GM19463 (cell line): ENCODE results near the gene SOX12.

ENCODE experiments used
- ATAC-seq: cut with Tn5 transposase; IDR thresholded peaks from one replicate; pipeline ENCODE4 v1.9.1; 2021; ENCODE audit warnings: mild to moderate bottlenecking, moderate library complexity; ENCODE audit not compliant: unreplicated experiment

Gene SOX12

DNA sequence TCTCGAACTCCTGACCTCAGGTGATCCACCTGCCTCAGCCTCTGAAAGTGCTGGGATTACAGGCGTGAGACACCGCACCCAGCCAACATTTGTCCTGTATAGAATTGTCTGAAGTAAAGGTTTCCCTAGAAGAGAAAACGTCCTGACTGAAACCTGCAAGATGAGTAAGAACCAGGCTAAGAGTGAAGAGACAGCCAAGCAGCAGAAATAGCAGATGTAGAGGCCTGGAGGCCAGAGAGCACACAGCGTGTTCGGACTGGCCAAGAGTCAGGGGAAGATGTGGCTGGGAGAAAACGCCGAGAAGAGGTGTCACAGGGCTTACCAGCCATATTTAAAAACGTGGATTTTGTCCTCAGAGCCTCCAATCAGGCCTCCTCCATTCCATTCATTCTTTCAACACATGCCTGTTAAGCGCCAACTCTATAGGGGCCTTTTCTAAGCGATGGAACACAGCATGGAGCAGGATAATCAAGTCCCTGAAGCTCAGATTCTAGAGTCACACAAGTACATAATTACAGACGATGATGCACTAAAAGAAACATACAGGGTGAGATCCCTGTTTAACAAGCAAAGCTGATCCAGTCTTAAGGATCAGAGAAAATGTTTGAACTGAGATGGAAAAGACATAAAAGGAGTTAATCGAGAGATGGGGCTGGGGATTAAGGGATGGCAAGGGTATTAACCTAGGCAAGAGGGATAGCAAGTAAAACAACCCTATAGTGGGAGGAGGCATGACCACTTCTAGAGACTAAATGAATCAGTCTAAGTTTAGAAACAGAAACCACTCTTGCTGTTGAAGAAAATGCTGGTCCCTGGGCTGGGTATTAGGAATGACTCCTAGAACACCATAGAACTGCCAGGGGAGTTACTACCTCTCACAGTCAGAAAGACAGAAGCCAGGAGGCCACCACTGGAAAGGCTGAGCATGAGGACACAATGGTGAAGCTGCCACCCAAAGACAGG, 23.2 kb upstream of the SOX12 start:
- ATAC-seq: no peak

DNA sequence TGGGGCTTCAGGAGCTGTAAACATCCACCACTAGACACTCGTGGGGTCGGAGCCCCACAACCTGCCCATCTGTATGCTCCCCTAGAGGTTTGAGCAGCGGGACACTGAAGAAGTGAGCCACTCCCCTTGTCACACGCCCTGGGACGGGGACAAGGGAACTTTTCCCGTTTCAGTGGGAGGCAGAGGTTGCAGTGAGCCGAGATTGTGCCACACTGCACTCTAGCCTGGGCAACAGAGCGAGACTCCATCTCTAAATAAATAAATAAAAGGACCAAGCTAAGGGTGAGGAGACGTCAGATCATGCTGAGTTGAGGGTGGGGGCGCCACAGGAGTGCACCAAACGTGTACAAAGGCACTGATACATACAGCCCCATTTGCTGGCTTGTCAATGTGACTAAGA, 19.6 kb upstream of the SOX12 start:
- ATAC-seq: no peak

DNA sequence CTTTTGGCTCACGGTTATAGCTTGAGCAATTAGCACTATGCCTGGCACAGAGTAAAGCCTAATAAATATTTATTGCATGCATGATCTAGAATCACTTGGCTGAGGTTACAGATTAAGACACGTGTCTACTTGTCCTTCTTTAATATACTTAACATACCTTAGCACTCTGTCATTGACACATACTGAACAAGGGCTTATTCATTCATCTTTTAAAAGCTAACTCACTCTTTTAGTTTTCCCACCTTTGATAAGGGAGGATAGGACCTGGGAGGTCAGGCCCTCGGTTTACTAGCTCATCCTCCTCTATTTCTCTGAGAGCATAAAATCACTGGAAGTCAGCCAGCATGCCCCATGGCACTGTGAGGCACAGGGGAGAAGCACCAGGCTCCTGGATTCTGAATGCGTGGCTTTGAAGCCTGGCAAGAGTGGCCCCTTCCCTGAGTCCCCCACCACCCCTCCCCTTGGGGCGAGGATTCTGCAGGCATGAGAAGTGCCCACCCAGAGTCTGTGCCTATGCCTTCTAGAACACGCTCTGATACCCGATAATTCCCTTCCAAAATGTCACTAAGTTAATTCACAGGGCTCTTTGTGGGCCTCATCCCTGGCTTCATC, 16.8 kb upstream of the SOX12 start:
- ATAC-seq: no peak

DNA sequence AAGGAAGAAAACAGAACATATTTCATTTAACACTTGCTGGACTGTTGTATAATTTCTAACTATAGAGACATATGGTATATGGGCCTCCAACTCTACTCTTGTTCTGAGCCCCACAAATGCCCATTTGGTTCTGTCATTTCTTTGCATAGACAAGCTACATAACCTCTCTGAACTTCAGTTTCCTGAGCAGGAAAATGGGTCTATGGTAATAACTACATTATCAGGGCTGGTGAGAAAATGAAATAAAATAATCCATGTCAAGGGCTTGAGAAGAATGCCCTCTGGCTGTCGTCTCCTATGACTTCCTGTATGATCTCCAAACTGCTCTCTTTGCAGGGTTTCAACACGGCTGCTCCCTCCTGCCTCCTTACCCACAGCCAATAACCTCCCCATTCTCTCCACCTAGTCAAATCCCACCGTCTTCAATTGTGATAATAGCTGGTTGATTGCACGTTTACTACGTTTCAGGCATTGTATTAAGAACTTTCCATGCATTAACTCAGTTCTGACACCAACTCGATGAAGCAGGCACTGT, 16.0 kb upstream of the SOX12 start:
- no peak for ATAC-seq

DNA sequence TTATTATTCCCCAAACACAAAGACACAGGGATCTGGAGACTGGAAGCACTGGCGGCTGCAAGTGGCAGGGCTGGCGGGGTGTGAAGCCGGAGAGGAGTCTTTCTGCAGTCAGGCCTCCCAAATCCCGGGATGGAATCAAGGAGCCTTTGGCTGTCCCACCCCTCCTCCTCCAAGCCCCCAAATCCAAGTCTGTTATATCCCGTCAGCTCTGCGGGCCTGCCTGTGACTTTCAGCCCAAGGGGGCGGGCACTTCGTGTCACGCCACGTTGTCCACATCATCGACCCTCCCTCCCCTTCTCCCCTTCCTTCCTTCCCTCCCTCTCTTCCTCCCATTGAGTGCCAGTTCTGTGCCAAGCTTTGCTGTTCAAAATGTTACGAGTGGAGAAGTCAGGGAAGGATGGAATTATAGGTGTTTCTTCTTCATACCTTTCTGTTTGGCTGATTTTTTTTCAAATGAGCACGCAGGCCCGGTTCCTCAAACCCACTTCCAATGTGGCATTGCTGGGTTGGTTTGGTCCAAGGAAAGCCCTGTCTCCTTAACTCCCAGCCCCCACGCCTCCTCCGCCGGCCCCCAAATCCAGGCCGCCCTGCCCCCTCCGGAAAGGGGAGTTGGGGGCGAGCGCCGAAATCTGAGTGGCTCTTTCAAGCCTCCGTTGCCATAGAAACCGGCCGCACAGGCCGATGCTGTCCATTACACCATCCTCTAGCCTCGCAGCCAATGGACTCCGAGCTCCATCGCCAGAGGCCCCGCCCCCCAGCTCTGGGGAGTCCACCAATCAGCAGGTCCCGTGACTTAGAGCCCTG, 15.3 kb upstream of the SOX12 start:
- peak; percentile 99 for ATAC-seq

DNA sequence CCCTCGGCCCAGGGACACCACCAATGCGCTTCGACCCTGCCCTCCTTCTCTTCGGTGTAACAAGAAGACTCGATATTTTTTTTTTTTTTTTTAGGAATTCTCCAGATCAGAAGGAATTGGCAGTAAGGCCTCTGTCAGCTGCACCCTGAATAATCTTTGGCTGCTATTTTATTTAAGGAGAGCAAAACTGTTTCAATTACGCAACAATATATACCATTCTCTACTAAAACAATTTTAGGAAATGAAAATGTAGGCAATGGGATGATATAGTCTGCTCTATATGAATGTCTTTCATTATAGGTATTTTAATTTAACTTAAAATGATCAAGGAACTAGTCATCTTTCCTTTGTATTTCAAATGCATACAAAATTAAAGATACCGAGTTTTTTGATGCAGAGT, 14.7 kb upstream of the SOX12 start:
- ATAC-seq: no peak

DNA sequence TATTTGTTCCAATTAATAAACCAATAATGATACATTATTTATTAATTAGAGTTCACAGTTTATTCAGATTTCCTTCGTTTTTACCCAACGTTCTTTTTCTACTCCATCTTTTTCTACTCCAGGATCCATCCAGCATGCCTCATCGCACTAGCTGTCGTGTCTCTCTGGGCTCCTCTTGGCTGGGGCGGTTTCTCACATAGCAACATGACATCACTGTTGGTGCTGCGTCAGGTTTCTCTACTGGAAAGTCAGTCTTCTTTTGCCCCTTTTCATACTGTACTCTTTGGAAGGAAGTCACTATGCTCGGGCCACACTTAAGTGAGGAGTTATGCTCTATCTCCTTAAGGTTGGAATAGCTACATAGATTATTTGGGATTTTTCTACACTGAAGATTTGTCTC, 13.7 kb upstream of the SOX12 start:
- ATAC-seq: no peak

DNA sequence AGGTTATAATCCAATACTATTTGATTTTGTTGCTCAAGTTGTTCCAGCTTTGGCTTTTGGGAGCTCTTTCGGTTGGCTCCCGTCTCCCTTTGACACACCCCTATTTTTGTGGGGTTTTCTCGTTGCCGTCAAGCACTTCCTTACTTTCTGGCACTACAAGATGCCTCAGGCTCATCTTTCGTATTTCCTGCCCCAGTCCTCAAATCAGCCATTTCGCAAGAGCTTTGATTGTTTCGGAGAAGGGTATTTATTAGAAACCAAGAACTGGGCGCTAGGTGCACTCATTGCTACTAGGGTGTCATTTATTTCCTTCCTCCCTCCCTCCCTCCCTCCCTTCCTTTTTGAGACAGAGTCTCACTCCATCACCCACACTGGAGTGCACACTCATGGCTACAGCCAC, 13.3 kb upstream of the SOX12 start:
- no peak for ATAC-seq

DNA sequence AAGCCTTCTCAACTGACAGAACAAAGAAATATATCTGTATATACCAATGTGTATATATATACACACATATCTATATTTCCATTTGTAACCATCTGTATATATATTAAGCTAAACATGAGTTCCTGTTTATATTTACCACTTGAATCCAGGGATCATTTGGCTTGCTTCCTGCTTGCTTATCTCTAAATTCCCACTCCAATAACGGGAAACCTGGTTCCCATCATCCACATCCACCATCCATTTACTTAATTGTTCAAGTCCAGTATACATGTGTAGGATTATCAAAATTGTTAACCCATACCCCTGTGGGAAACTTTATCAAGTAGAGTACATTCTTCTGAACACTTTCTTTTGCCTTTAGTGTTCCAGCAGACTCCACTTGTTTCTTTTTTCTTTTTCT, 12.5 kb upstream of the SOX12 start:
- no peak for ATAC-seq

DNA sequence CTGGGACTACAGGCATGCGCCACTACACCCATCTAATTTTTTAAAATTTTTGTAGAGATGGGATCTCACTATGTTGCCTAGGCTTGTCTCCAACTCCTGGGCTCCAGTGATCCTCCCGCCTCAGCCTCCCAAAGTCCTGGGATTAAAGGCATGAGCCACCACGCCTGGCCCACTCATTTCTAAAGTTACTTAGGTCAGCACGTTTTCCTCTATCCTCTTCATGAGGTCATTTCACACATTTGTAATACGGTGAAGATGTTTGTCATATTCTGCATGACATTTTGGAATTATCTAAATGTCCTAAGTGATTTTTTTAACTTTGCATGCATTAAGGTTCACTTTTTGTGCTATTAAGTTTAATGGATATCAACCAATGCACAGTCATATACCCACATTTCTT, 11.9 kb upstream of the SOX12 start:
- ATAC-seq: no peak

DNA sequence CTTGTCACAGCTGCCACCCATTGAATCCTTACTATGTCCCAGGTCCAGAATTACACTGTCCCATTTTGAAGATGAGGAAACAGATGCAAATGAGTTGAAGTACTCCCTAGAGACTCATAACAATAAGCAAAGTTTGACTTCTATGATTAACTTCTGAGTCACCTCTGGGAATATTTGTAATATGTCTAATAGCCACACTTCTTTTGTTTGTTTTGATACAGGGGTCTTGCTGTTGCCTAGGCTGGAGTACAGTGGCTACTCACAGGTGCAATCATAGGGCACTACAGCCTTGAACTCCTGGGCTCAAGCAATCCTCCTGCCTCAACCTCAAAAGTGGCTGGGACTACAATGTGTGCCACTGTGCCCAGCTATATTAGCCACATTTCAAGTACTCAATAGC, 11.4 kb upstream of the SOX12 start:
- no peak for ATAC-seq

DNA sequence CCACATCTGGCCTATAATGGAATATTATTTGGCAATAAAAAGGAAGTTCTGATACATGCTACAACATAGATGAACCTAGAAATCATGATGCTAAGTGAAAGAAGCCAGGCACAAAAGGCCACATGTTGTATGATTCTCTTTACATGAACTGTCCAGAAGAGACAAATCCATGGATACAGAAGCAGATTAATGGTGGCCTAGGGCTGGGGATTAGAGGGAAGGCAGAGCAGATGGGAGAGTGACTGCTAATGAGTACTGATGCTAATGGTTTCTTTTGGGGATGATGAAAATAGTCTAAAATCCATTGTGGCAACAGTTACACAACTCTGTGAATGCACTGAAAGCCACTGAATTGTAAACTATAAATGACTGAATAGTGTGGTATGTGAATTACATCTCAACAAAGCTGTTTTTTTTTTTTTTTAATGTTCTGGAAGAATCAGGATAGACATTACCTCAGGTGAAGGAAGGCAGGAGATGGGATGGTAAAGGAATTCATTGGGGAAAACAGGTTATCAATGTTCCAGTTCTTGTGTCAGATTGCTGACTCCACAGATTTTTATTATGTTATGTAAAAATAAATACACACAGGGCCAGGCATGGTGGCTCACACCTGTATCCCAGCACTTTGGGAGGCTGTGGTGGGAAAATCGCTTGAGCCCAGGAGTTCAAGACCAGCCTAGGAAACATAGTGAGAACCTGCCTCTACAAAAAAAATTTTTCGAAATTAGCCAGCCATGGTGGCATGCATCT, 8.9 kb upstream of the SOX12 start:
- no peak for ATAC-seq

DNA sequence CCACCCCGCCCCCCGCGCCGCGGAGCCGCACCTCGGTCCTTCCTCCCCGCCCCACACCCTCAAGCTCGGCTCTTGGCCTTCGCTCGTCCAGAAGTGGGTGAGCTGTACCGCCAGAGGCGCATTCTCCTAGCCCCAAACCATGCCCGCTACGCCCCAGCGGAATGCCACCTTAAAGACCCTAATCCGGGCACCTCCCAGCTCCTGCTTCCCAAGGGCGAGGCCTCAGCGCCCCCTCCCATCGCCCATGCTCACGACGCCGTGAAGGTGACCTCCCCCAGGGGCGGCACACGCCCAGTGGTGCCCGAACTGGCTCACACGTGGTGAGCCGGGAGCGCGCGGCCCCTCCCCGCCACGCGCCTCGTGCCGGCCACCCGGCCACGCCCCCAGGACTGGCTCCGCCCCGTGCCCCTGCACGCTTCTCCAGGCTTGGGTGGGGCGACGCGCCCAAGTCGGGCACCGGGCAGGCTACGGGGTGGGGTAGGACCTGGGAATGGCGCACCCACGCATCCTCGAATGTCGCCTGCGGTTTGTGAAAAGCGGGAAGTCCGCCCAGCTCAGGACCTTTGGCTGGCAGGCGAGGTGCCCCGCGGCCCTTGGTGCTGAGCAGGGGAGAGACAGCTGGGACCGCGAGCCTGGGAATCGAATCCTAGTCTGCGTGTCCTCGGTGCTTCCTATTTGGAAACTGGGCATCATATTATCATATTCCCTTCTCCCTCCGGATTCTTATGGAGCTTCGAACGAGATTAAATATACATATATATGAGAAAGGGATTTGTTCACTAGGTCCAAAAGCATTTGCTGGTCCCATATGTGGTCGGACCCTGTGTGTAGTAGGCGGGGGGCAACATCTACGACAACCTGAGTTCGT, 941 bp upstream of the SOX12 start:
- peak; percentile 54 for ATAC-seq

DNA sequence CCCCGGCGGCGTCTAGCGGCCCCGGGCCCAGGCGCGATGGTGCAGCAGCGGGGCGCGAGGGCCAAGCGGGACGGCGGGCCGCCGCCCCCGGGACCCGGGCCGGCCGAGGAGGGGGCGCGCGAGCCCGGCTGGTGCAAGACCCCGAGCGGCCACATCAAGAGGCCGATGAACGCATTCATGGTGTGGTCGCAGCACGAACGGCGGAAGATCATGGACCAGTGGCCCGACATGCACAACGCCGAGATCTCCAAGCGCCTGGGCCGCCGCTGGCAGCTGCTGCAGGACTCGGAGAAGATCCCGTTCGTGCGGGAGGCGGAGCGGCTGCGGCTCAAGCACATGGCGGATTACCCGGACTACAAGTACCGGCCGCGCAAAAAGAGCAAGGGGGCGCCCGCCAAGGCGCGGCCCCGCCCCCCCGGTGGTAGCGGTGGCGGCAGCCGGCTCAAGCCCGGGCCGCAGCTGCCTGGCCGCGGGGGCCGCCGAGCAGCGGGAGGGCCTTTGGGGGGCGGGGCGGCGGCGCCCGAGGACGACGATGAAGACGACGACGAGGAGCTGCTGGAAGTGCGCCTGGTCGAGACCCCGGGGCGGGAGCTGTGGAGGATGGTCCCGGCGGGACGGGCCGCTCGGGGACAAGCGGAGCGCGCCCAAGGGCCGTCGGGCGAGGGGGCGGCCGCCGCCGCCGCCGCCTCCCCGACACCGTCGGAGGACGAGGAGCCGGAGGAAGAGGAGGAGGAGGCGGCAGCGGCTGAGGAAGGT, 715 bp downstream of the SOX12 start:
- ATAC-seq: peak; percentile 1

DNA sequence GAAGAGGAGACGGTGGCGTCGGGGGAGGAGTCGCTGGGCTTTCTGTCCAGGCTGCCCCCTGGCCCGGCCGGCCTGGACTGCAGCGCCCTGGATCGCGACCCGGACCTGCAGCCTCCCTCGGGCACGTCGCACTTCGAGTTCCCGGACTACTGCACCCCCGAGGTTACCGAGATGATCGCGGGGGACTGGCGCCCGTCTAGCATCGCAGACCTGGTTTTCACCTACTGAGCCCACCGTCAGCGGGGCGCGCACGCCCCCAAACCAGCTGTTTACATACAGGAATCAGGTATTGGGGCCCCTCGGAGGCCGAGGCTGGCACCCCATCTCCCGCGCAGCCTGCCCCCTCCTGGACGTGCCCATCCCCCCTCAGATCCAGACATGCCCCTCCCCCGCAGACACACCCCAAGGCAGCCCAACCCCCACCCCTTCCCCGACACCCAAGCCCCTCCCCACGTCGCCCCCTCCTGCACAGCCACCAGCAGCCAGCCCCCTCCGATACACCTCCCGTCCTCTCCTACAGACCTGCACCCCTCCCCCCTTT, 1.4 kb downstream of the SOX12 start:
- no peak for ATAC-seq

DNA sequence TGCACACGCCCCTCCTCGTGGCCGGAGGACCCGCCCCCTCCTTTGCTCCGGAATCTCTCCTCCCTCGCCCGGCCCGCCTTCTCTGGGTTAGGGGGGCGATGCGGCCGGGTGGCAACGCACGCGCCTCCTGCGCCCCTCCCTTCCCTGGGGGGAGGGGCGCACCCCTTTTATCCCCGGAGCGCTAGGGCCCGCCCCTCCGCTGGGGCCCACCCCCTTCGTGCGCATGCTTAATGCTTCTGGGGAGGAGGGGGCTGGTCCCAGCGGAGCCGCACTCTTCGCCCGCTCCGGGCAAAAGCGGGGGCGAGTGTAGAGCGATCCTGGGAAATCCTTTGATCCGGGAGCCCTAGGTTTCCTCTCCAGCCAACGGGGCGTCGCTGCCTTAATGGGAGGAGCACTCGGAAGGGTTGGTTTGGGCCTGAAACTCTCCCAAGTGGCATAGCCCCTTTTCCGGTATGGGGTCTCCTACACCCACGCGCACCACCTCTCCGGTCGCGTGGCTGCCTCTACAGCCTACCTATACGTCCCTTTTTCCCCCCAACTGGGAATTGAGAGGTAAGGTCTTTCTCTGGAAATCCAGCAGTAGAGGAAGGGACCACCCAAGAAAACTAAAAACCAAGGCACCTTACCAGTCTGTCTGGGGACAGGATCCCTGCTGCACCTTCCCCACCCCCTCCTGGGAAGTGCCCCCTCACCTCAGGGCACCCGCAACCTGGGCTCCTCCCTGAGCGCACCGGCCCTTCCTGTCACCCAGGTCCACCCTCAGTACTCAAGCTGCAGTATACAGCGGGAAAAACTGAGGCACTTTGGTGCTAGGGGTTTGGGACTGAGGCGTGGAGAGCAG, 2.1 kb downstream of the SOX12 start:
- ATAC-seq: no peak

DNA sequence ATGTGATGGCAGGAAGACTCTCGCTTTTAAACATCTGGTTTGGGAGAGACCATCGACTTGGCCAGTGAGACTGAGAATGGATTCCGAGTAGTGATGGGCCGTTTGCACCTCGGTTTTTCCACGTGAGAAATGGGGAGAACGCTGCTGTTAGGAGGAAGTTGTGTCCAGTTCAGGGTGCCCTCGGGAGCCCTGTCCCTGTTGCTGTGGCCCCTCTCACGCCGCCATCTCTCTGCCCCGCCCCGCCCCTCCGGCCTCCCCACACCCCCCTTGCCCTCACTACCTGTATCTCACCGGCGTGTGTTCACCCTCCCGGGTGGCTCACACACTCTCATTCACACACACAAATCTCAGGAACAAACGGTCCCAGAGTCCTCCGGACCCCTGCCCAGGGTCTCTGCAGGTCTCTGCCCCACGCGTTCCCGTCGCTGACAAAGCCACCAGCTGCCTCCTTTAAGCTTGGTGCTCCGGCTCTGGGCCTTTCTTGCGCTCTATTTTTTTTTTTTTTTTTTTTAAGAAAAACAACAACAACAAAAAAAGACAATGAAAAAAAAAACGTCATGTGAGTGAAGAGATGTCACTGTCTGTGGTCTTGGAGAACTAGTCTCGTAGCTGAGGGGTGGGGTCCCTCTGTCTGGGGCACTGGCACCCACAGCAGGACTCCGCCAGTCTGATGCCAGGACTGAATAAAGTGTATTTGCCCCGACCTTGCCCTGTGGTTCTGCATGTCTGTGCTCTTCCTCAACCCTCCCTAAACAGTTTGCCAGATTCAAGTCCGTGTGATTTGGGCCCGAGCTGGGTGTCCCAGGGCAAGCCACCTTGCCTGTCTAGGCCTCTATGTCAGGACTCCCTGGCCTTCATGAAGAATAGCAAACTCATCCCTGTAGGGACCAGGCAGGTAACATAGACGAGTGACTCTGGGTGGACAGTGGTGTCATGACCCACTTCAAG, 2.9 kb downstream of the SOX12 start:
- no peak for ATAC-seq
